GM23338 (cell line): ENCODE results near the gene TMEM94. TPM values are rescaled to one million over a fixed set of nuclear protein-coding genes. Genes with fewer than 3 reads are reported as not detected.

Experiments
- ATAC-seq: fragments of 200-7000 bp; cut with Tn5 transposase; 3 replicates; pipeline ENCODE4 v1.9.1; 2020
- DNase-seq: peaks from one replicate; pipeline ENCODE4 v3.0.0-alpha.2; 2015; ENCODE audit warnings: low spot score
- H2AFZ ChIP-seq: fragments of 200-600 bp; sonication (generic); 2 replicates; pipeline ENCODE4 v1.8.0; 2016; ENCODE audit warnings: antibody characterized with exemption, mild to moderate bottlenecking, moderate library complexity
- H3F3A ChIP-seq: fragments of 200-600 bp; sonication (generic); replicated peaks from 2 replicates; pipeline ENCODE4 v1.8.0; 2017; ENCODE audit warnings: antibody characterized with exemption, mixed run types, low read depth
- H3K27ac ChIP-seq: fragments of 200-600 bp; sonication (generic); 2 replicates; pipeline ENCODE4 v1.6.1; 2016; ENCODE audit warnings: low read depth
- H3K27me3 ChIP-seq: fragments of 200-600 bp; sonication (generic); 2 replicates; pipeline ENCODE4 v1.8.0; 2016; ENCODE audit warnings: mild to moderate bottlenecking, mixed run types, moderate library complexity; ENCODE audit not compliant: insufficient read depth
- H3K36me3 ChIP-seq: fragments of 200-600 bp; sonication (generic); 2 replicates; pipeline ENCODE4 v1.8.0; 2016; ENCODE audit warnings: mild to moderate bottlenecking; ENCODE audit not compliant: insufficient read depth
- H3K4me1 ChIP-seq: fragments of 200-600 bp; sonication (generic); 2 replicates; pipeline ENCODE4 v1.8.0; 2016; ENCODE audit warnings: mild to moderate bottlenecking, moderate library complexity; ENCODE audit not compliant: insufficient read depth
- H3K4me2 ChIP-seq: fragments of 200-600 bp; sonication (generic); 2 replicates; pipeline ENCODE4 v1.7.1; 2017; ENCODE audit warnings: mixed run types
- H3K4me3 ChIP-seq: fragments of 200-600 bp; sonication (generic); 2 replicates; pipeline ENCODE4 v1.6.1; 2016; ENCODE audit warnings: mixed run types
- H3K79me2 ChIP-seq: fragments of 200-600 bp; sonication (generic); replicated peaks from 2 replicates; pipeline ENCODE4 v1.8.0; 2017; ENCODE audit warnings: mild to moderate bottlenecking; ENCODE audit not compliant: insufficient read depth
- H3K9me2 ChIP-seq: fragments of 200-600 bp; sonication (generic); 2 replicates; pipeline ENCODE4 v1.8.0; 2017; ENCODE audit not compliant: insufficient read depth
- H4K20me1 ChIP-seq: fragments of 200-600 bp; sonication (generic); replicated peaks from 2 replicates; pipeline ENCODE4 v1.8.0; 2017; ENCODE audit warnings: mild to moderate bottlenecking; ENCODE audit not compliant: insufficient read depth
- H3K27ac Mint-ChIP-seq: 2 replicates; pipeline ENCODE4 v1.8.0; 2020; ENCODE audit warnings: inconsistent platforms, mild to moderate bottlenecking, moderate library complexity, mixed read lengths
- H3K27me3 Mint-ChIP-seq: 3 replicates; pipeline ENCODE4 v1.8.0; 2022; ENCODE audit warnings: low read depth, mild to moderate bottlenecking, moderate library complexity, mixed read lengths, inconsistent platforms; ENCODE audit not compliant: insufficient read depth, poor library complexity
- H3K36me3 Mint-ChIP-seq: 3 replicates; pipeline ENCODE4 v1.8.0; 2021; ENCODE audit warnings: low read depth, mild to moderate bottlenecking, inconsistent platforms, moderate library complexity, mixed read lengths
- H3K4me1 Mint-ChIP-seq: 3 replicates; pipeline ENCODE4 v1.8.0; 2020; ENCODE audit warnings: mild to moderate bottlenecking, inconsistent platforms, mixed read lengths
- H3K4me3 Mint-ChIP-seq: 3 replicates; pipeline ENCODE4 v1.8.0; 2021; ENCODE audit warnings: moderate library complexity, mild to moderate bottlenecking, inconsistent platforms, mixed read lengths
- H3K9me3 Mint-ChIP-seq: 3 replicates; pipeline ENCODE4 v1.8.0; 2020; ENCODE audit warnings: moderate library complexity, mild to moderate bottlenecking, inconsistent platforms, mixed read lengths
- CREB1 ChIP-seq: fragments of 250-450 bp; sonication (Bioruptor Pico); IDR thresholded peaks from 2 replicates; pipeline ENCODE4 v1.5.0; 2020; ENCODE audit warnings: low read depth, mild to moderate bottlenecking, moderate library complexity
- EZH2 ChIP-seq: fragments of 200-600 bp; sonication (generic); IDR thresholded peaks from one replicate; pipeline ENCODE4 v1.8.0; 2017; ENCODE audit warnings: antibody characterized with exemption, mild to moderate bottlenecking, low read depth; ENCODE audit not compliant: unreplicated experiment
- EZH2phosphoT487 ChIP-seq: fragments of 200-600 bp; sonication (generic); IDR thresholded peaks from one replicate; pipeline ENCODE4 v1.8.1; 2018; ENCODE audit warnings: antibody characterized with exemption; ENCODE audit not compliant: unreplicated experiment
- JUNB ChIP-seq: IDR thresholded peaks from one replicate; pipeline ENCODE4 v1.6.1; 2016; ENCODE audit warnings: antibody characterized with exemption; ENCODE audit not compliant: unreplicated experiment
- NANOG ChIP-seq: IDR thresholded peaks from 2 replicates; pipeline ENCODE4 v1.6.1; 2016; ENCODE audit warnings: antibody characterized with exemption, borderline replicate concordance
- POLR2AphosphoS5 ChIP-seq: IDR thresholded peaks from 2 replicates; pipeline ENCODE4 v1.6.1; 2016; ENCODE audit warnings: antibody characterized with exemption, low read depth
- STAT1 ChIP-seq: IDR thresholded peaks from one replicate; pipeline ENCODE4 v1.6.1; 2016; ENCODE audit warnings: antibody characterized with exemption; ENCODE audit not compliant: unreplicated experiment
- ZNF114 ChIP-seq: fragments of 250-450 bp; sonication (Bioruptor Pico); IDR thresholded peaks from 2 replicates; pipeline ENCODE4 v1.5.0; 2020; ENCODE audit warnings: mild to moderate bottlenecking, moderate library complexity
- ZNF331 ChIP-seq: fragments of 250-450 bp; sonication (Bioruptor Pico); IDR thresholded peaks from 2 replicates; pipeline ENCODE4 v1.5.0; 2020; ENCODE audit warnings: low read depth, mild to moderate bottlenecking, moderate library complexity
- polyA plus RNA-seq: library from polyadenylated mRNA; unstranded; fragments of >200 nt; fragmentation: Nextera tagmentation; extraction: Ambion mirVana; gene quantifications from 2 replicates; pipeline ENCODE4 v1.2.1, GENCODE V29; 2016
- total RNA-seq: library from RNA; depleted of rRNA; stranded (reverse); fragments of >200 nt; shearing (Covaris generic); gene quantifications from 2 replicates; pipeline ENCODE4 v1.2.3, GENCODE V29; 2014
- TF ChIP-seq, protein P1 (sequence below): IDR thresholded peaks from 2 replicates; pipeline ENCODE4 v1.6.1; 2016; ENCODE audit warnings: antibody characterized with exemption
- TF ChIP-seq, protein P2 (sequence below): fragments of 250-450 bp; sonication (Bioruptor Pico); IDR thresholded peaks from 2 replicates; pipeline ENCODE4 v1.5.0; 2020; ENCODE audit warnings: mild to moderate bottlenecking, moderate library complexity
- TF ChIP-seq, protein P3 (sequence below): IDR thresholded peaks from one replicate; pipeline ENCODE4 v1.6.1; 2018; ENCODE audit warnings: antibody characterized with exemption; ENCODE audit not compliant: unreplicated experiment

Gene TMEM94
- total and polyA plus RNA-seq, 2 experiments from 2014 or later = 24.0 to 66.0 TPM

DNA sequence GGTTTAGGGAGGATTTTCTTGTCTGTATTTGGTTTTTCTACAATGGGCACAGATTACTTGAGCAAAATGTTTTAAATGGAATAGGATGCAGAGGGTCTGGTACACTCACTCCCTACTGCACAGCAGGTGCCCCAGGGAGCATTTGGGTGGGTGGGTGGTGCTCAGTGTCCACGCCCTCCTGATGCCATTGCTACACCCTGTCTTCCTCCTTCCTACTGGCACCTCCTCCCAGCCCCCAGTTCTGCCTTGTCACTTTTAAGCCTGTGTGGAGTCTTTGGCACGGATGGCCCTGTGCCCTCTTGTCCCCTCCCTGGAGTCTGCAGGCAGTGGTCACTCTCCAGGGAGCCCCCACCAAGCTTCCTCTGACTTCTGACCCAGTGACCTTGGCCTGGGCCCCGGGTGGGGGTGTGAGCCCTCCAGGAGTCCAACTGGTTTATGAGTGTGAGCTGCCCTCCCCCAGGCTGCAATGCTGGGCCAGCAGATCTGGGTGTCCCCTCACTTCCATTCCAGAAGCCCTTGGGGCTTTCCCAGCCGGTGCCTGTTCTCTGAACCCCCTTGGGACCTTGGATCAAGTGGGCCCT, 84.6 kb downstream of the TMEM94 start:
- TF ChIP-seq CREB1 (CRISPR knock-in tag) = no peak
- TF ChIP-seq EZH2phosphoT487 = no peak
- TF ChIP-seq, protein P1, sequence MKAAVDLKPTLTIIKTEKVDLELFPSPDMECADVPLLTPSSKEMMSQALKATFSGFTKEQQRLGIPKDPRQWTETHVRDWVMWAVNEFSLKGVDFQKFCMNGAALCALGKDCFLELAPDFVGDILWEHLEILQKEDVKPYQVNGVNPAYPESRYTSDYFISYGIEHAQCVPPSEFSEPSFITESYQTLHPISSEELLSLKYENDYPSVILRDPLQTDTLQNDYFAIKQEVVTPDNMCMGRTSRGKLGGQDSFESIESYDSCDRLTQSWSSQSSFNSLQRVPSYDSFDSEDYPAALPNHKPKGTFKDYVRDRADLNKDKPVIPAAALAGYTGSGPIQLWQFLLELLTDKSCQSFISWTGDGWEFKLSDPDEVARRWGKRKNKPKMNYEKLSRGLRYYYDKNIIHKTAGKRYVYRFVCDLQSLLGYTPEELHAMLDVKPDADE = no peak
- no peak for TF ChIP-seq ZNF114 (CRISPR knock-in tag)
- TF ChIP-seq ZNF331 = no peak
- no peak for TF ChIP-seq POLR2AphosphoS5
- TF ChIP-seq NANOG = no peak
- no peak for TF ChIP-seq JUNB
- no peak for TF ChIP-seq STAT1
- no peak for TF ChIP-seq EZH2
- TF ChIP-seq, protein P2, sequence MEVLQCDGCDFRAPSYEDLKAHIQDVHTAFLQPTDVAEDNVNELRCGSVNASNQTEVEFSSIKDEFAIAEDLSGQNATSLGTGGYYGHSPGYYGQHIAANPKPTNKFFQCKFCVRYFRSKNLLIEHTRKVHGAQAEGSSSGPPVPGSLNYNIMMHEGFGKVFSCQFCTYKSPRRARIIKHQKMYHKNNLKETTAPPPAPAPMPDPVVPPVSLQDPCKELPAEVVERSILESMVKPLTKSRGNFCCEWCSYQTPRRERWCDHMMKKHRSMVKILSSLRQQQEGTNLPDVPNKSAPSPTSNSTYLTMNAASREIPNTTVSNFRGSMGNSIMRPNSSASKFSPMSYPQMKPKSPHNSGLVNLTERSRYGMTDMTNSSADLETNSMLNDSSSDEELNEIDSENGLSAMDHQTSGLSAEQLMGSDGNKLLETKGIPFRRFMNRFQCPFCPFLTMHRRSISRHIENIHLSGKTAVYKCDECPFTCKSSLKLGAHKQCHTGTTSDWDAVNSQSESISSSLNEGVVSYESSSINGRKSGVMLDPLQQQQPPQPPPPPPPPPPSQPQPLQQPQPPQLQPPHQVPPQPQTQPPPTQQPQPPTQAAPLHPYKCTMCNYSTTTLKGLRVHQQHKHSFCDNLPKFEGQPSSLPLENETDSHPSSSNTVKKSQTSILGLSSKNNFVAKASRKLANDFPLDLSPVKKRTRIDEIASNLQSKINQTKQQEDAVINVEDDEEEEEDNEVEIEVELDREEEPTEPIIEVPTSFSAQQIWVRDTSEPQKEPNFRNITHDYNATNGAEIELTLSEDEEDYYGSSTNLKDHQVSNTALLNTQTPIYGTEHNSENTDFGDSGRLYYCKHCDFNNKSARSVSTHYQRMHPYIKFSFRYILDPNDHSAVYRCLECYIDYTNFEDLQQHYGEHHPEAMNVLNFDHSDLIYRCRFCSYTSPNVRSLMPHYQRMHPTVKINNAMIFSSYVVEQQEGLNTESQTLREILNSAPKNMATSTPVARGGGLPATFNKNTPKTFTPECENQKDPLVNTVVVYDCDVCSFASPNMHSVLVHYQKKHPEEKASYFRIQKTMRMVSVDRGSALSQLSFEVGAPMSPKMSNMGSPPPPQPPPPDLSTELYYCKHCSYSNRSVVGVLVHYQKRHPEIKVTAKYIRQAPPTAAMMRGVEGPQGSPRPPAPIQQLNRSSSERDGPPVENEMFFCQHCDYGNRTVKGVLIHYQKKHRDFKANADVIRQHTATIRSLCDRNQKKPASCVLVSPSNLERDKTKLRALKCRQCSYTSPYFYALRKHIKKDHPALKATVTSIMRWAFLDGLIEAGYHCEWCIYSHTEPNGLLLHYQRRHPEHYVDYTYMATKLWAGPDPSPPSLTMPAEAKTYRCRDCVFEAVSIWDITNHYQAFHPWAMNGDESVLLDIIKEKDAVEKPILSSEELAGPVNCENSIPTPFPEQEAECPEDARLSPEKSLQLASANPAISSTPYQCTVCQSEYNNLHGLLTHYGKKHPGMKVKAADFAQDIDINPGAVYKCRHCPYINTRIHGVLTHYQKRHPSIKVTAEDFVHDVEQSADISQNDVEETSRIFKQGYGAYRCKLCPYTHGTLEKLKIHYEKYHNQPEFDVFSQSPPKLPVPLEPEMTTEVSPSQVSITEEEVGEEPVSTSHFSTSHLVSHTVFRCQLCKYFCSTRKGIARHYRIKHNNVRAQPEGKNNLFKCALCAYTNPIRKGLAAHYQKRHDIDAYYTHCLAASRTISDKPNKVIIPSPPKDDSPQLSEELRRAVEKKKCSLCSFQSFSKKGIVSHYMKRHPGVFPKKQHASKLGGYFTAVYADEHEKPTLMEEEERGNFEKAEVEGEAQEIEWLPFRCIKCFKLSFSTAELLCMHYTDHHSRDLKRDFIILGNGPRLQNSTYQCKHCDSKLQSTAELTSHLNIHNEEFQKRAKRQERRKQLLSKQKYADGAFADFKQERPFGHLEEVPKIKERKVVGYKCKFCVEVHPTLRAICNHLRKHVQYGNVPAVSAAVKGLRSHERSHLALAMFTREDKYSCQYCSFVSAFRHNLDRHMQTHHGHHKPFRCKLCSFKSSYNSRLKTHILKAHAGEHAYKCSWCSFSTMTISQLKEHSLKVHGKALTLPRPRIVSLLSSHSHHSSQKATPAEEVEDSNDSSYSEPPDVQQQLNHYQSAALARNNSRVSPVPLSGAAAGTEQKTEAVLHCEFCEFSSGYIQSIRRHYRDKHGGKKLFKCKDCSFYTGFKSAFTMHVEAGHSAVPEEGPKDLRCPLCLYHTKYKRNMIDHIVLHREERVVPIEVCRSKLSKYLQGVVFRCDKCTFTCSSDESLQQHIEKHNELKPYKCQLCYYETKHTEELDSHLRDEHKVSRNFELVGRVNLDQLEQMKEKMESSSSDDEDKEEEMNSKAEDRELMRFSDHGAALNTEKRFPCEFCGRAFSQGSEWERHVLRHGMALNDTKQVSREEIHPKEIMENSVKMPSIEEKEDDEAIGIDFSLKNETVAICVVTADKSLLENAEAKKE = no peak
- TF ChIP-seq, protein P3, sequence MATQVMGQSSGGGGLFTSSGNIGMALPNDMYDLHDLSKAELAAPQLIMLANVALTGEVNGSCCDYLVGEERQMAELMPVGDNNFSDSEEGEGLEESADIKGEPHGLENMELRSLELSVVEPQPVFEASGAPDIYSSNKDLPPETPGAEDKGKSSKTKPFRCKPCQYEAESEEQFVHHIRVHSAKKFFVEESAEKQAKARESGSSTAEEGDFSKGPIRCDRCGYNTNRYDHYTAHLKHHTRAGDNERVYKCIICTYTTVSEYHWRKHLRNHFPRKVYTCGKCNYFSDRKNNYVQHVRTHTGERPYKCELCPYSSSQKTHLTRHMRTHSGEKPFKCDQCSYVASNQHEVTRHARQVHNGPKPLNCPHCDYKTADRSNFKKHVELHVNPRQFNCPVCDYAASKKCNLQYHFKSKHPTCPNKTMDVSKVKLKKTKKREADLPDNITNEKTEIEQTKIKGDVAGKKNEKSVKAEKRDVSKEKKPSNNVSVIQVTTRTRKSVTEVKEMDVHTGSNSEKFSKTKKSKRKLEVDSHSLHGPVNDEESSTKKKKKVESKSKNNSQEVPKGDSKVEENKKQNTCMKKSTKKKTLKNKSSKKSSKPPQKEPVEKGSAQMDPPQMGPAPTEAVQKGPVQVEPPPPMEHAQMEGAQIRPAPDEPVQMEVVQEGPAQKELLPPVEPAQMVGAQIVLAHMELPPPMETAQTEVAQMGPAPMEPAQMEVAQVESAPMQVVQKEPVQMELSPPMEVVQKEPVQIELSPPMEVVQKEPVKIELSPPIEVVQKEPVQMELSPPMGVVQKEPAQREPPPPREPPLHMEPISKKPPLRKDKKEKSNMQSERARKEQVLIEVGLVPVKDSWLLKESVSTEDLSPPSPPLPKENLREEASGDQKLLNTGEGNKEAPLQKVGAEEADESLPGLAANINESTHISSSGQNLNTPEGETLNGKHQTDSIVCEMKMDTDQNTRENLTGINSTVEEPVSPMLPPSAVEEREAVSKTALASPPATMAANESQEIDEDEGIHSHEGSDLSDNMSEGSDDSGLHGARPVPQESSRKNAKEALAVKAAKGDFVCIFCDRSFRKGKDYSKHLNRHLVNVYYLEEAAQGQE = no peak
- Mint-ChIP-seq H3K4me1 (peaks cover 29% of the 10 kb centered on the region), H3K27ac (no peak overlapping the region), H3K4me3 (no peak overlapping the region), H3K27me3 (peaks cover 7% of the 10 kb centered on the region), H3K36me3 (no peaks in the 10 kb centered on the region), H3K9me3 (no peaks in the 10 kb centered on the region)
- Histone ChIP-seq H2AFZ (no peak overlapping the region), H3K4me1 (no peaks in the 10 kb centered on the region), H4K20me1 (peaks cover 6% of the 10 kb centered on the region; the same call in 1 of the 2 replicates), H3K4me3 (no peak overlapping the region), H3F3A (no peaks in the 10 kb centered on the region), H3K27ac (no peak overlapping the region), H3K79me2 (no peaks in the 10 kb centered on the region), H3K9me2 (no peaks in the 10 kb centered on the region), H3K27me3 (no peaks in the 10 kb centered on the region), H3K36me3 (no peaks in the 10 kb centered on the region), H3K4me2 (no peak overlapping the region)
- ATAC-seq (no peak), DNase-seq (no peak)
